WTC11 (cell line): ENCODE data around the gene PABPC3.

Source experiments
- CREB1 ChIP-seq: sonication (generic); formaldehyde crosslinking; IDR thresholded peaks from 2 replicates; pipeline ENCODE4 v1.8.0; 2023; ENCODE audit warnings: mild to moderate bottlenecking, missing genetic modification reagents
- HMGA2 ChIP-seq: fragments of 250-450 bp; sonication (Bioruptor Pico); IDR thresholded peaks from 2 replicates; pipeline ENCODE4 v1.4.0; 2021; ENCODE audit warnings: mild to moderate bottlenecking, moderate library complexity
- KAT7 ChIP-seq: sonication (generic); formaldehyde crosslinking; IDR thresholded peaks from 2 replicates; pipeline ENCODE4 v1.8.1; 2023; ENCODE audit warnings: missing genetic modification reagents, mild to moderate bottlenecking, borderline replicate concordance
- SMAD4 ChIP-seq: sonication (generic); formaldehyde crosslinking; IDR thresholded peaks from 2 replicates; pipeline ENCODE4 v1.8.0; 2022; ENCODE audit warnings: mild to moderate bottlenecking, missing genetic modification reagents
- SP1 ChIP-seq: sonication (generic); formaldehyde crosslinking; conservative IDR thresholded peaks from 2 replicates; pipeline ENCODE4 v1.8.1; 2022; ENCODE audit warnings: missing genetic modification reagents
- TF ChIP-seq, protein P1 (sequence below): fragments of 200-600 bp; IDR thresholded peaks from 2 replicates; pipeline ENCODE4 v1.8.0; 2022; ENCODE audit warnings: antibody characterized with exemption
- TF ChIP-seq, protein P2 (sequence below): sonication (generic); formaldehyde crosslinking; IDR thresholded peaks from 2 replicates; pipeline ENCODE4 v1.8.1; 2023; ENCODE audit warnings: mild to moderate bottlenecking, moderate library complexity, missing genetic modification reagents
- TF ChIP-seq, protein P3 (sequence below): sonication (generic); formaldehyde crosslinking; IDR thresholded peaks from 2 replicates; pipeline ENCODE4 v1.8.1; 2023; ENCODE audit warnings: mild to moderate bottlenecking, missing genetic modification reagents, moderate library complexity

DNA sequence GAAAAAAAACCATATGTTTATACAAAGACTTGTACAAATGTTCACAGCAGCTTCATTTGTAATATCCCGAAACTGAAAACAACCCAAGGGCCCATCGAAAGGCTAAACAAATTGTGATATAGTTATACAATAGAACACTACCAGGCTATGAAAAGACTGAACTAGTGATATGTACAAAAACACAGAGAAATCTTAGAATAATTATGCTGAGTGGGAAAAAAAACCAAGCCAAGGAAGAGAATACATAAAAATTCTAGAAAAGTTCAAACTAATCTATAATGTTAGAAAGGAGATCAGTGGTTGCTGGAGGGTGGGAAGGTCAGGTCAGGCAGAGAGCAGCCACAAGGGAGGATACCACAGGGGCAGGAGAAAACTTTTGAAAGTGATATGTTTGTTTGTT is 7.8 kb downstream of the PABPC3 start:
- TF ChIP-seq CREB1 (CRISPR knock-in tag), result no peak
- TF ChIP-seq, protein P1, sequence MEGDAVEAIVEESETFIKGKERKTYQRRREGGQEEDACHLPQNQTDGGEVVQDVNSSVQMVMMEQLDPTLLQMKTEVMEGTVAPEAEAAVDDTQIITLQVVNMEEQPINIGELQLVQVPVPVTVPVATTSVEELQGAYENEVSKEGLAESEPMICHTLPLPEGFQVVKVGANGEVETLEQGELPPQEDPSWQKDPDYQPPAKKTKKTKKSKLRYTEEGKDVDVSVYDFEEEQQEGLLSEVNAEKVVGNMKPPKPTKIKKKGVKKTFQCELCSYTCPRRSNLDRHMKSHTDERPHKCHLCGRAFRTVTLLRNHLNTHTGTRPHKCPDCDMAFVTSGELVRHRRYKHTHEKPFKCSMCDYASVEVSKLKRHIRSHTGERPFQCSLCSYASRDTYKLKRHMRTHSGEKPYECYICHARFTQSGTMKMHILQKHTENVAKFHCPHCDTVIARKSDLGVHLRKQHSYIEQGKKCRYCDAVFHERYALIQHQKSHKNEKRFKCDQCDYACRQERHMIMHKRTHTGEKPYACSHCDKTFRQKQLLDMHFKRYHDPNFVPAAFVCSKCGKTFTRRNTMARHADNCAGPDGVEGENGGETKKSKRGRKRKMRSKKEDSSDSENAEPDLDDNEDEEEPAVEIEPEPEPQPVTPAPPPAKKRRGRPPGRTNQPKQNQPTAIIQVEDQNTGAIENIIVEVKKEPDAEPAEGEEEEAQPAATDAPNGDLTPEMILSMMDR, result no peak
- TF ChIP-seq HMGA2 (CRISPR knock-in tag), result no peak
- no peak for TF ChIP-seq KAT7 (CRISPR knock-in tag)
- TF ChIP-seq, protein P2, sequence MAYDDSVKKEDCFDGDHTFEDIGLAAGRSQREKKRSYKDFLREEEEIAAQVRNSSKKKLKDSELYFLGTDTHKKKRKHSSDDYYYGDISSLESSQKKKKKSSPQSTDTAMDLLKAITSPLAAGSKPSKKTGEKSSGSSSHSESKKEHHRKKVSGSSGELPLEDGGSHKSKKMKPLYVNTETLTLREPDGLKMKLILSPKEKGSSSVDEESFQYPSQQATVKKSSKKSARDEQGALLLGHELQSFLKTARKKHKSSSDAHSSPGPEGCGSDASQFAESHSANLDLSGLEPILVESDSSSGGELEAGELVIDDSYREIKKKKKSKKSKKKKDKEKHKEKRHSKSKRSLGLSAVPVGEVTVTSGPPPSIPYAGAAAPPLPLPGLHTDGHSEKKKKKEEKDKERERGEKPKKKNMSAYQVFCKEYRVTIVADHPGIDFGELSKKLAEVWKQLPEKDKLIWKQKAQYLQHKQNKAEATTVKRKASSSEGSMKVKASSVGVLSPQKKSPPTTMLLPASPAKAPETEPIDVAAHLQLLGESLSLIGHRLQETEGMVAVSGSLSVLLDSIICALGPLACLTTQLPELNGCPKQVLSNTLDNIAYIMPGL (CRISPR knock-in tag), result no peak
- no peak for TF ChIP-seq SMAD4 (CRISPR knock-in tag)
- TF ChIP-seq, protein P3, sequence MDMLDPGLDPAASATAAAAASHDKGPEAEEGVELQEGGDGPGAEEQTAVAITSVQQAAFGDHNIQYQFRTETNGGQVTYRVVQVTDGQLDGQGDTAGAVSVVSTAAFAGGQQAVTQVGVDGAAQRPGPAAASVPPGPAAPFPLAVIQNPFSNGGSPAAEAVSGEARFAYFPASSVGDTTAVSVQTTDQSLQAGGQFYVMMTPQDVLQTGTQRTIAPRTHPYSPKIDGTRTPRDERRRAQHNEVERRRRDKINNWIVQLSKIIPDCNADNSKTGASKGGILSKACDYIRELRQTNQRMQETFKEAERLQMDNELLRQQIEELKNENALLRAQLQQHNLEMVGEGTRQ, result no peak
- no peak for TF ChIP-seq SP1 (CRISPR knock-in tag)
